CD4-positive, alpha-beta T cell treated with Interleukin-12 subunit alpha and Interleukin-12 subunit beta, for 1 hour (primary cell): ENCODE data around the gene GABRG3.
"Not testable (repeated sequence)": the region's sequence is repeated elsewhere in the genome, so short reads cannot be mapped to it uniquely, and the experiment has no call there.

Source experiments
- DNase-seq: peaks from one replicate; pipeline ENCODE4 v3.0.0-alpha.2; 2020

Gene GABRG3

GRCh38 chr15:27358751-27359434, 387.9 kb downstream of the GABRG3 start:
- no peak for DNase-seq

- no peak for DNase-seq
These were observed 388.6 kb downstream of the GABRG3 start for GRCh38 chr15:27359586-27359985.

GRCh38 chr15:27360316-27360715, 389.3 kb downstream of the GABRG3 start:
- no peak for DNase-seq

GRCh38 chr15:27361438-27361837, 390.5 kb downstream of the GABRG3 start:
- no peak for DNase-seq

- no peak for DNase-seq
These were observed 394.5 kb downstream of the GABRG3 start for GRCh38 chr15:27365456-27365855.

GRCh38 chr15:27377391-27377790, 406.4 kb downstream of the GABRG3 start:
- not testable (repeated sequence) for DNase-seq

- DNase-seq, result no peak
These were observed 411.5 kb downstream of the GABRG3 start for GRCh38 chr15:27382361-27383025.

- no peak for DNase-seq
These were observed 412.7 kb downstream of the GABRG3 start for GRCh38 chr15:27383726-27384125.

GRCh38 chr15:27392163-27392562, 421.2 kb downstream of the GABRG3 start:
- no peak for DNase-seq

- no peak for DNase-seq
These were observed 425.5 kb downstream of the GABRG3 start for GRCh38 chr15:27396521-27396920.

GRCh38 chr15:27396996-27397395, 426.0 kb downstream of the GABRG3 start:
- no peak for DNase-seq

GRCh38 chr15:27398631-27399161, 427.7 kb downstream of the GABRG3 start:
- DNase-seq, result no peak

- DNase-seq, result no peak
These were observed 428.3 kb downstream of the GABRG3 start for GRCh38 chr15:27399241-27399640.

- DNase-seq, result no peak
These were observed 430.5 kb downstream of the GABRG3 start for GRCh38 chr15:27401471-27401870.

GRCh38 chr15:27408428-27408827, 437.4 kb downstream of the GABRG3 start:
- no peak for DNase-seq

GRCh38 chr15:27410996-27411605, 440.1 kb downstream of the GABRG3 start:
- DNase-seq, result no peak

- DNase-seq, result no peak
These were observed 441.4 kb downstream of the GABRG3 start for GRCh38 chr15:27412415-27412814.

- no peak for DNase-seq
These were observed 443.3 kb downstream of the GABRG3 start for GRCh38 chr15:27414168-27414870.

GRCh38 chr15:27418726-27419125, 447.7 kb downstream of the GABRG3 start:
- DNase-seq, result no peak

- no peak for DNase-seq
These were observed 452.0 kb downstream of the GABRG3 start for GRCh38 chr15:27422997-27423396.

GRCh38 chr15:27426805-27427204, 455.8 kb downstream of the GABRG3 start:
- DNase-seq, result no peak

- DNase-seq, result no peak
These were observed 456.3 kb downstream of the GABRG3 start for GRCh38 chr15:27427276-27427675.

- DNase-seq, result no peak
These were observed 457.2 kb downstream of the GABRG3 start for GRCh38 chr15:27428151-27428550.
